KMS-11 (cell line): ENCODE data around the gene BUD13.

ENCODE experiments used
- H2AFZ ChIP-seq: fragments of 200-600 bp; sonication (generic); 2 replicates; pipeline ENCODE4 v1.6.1; 2016; ENCODE audit warnings: antibody characterized with exemption, mixed run types, low read depth
- H3K27ac ChIP-seq: fragments of 200-600 bp; sonication (generic); 2 replicates; pipeline ENCODE4 v1.6.1; 2016; ENCODE audit warnings: mild to moderate bottlenecking, mixed run types
- H3K27me3 ChIP-seq: fragments of 200-600 bp; sonication (generic); 2 replicates; pipeline ENCODE4 v1.6.1; 2017; ENCODE audit warnings: mild to moderate bottlenecking, low read depth, mixed run types, moderate library complexity; ENCODE audit not compliant: insufficient read depth
- H3K36me3 ChIP-seq: fragments of 200-600 bp; sonication (generic); 2 replicates; pipeline ENCODE4 v1.6.1; 2017; ENCODE audit warnings: mild to moderate bottlenecking, mixed run types; ENCODE audit not compliant: insufficient read depth
- H3K4me1 ChIP-seq: fragments of 200-600 bp; sonication (generic); 2 replicates; pipeline ENCODE4 v1.6.1; 2016; ENCODE audit warnings: mild to moderate bottlenecking, low read depth, mixed run types; ENCODE audit not compliant: poor library complexity, severe bottlenecking
- H3K4me2 ChIP-seq: fragments of 200-600 bp; sonication (generic); 2 replicates; pipeline ENCODE4 v1.7.0; 2016; ENCODE audit warnings: mild to moderate bottlenecking, mixed run types
- H3K4me3 ChIP-seq: fragments of 200-600 bp; sonication (generic); IDR thresholded peaks from 2 replicates; pipeline ENCODE4 v1.6.1; 2017; ENCODE audit warnings: low read depth, low read length, mixed read lengths; ENCODE audit not compliant: insufficient read depth
- H3K79me2 ChIP-seq: fragments of 200-600 bp; sonication (generic); 2 replicates; pipeline ENCODE4 v1.6.1; 2016; ENCODE audit warnings: low read depth, mixed run types; ENCODE audit not compliant: insufficient read depth
- H3K9ac ChIP-seq: fragments of 200-600 bp; sonication (generic); 2 replicates; pipeline ENCODE4 v1.6.1; 2016; ENCODE audit warnings: mild to moderate bottlenecking, mixed run types
- H4K20me1 ChIP-seq: fragments of 200-600 bp; sonication (generic); 2 replicates; pipeline ENCODE4 v1.6.1; 2016; ENCODE audit warnings: mild to moderate bottlenecking, mixed run types; ENCODE audit not compliant: insufficient read depth
- TF ChIP-seq, protein P1 (sequence below): fragments of 200-600 bp; sonication (generic); conservative IDR thresholded peaks from 2 replicates; pipeline ENCODE4 v1.6.1; 2017; ENCODE audit warnings: low read depth, mild to moderate bottlenecking, antibody characterized with exemption, low read length, moderate library complexity, mixed read lengths

Gene BUD13

DNA sequence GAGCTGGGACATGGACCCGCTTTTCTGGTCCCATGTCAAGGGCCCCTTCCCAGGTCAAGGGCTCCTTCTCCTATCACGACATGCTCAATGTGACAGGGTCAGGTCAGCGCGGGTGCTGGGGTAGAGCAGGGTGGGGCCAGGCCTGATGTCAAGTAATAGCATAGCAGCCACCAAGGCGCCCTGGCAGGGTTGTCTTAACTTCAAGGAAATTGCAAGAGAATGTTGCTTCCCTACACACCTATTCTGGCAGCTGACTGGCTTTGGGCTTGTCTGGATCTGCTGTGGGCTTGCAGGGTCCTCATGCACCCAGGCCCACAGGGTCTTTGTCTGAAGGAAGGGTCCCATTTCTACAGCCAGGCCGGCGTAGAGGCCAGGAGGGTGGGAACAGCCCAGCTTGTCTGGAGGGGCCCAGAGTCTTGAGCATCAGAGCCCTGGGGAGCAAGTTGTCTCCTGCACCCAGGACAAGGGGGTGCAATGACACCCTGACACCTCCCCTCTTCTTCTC is 71.4 kb downstream of the BUD13 start:
- H3K36me3 ChIP-seq: no peaks in the 10 kb centered on the region
- H3K9ac ChIP-seq: no peak overlapping the region
- H3K4me1 ChIP-seq: no peaks in the 10 kb centered on the region
- no peak overlapping the region for H3K27ac ChIP-seq
- H3K27me3 ChIP-seq: no peaks in the 10 kb centered on the region
- TF ChIP-seq, protein P1, sequence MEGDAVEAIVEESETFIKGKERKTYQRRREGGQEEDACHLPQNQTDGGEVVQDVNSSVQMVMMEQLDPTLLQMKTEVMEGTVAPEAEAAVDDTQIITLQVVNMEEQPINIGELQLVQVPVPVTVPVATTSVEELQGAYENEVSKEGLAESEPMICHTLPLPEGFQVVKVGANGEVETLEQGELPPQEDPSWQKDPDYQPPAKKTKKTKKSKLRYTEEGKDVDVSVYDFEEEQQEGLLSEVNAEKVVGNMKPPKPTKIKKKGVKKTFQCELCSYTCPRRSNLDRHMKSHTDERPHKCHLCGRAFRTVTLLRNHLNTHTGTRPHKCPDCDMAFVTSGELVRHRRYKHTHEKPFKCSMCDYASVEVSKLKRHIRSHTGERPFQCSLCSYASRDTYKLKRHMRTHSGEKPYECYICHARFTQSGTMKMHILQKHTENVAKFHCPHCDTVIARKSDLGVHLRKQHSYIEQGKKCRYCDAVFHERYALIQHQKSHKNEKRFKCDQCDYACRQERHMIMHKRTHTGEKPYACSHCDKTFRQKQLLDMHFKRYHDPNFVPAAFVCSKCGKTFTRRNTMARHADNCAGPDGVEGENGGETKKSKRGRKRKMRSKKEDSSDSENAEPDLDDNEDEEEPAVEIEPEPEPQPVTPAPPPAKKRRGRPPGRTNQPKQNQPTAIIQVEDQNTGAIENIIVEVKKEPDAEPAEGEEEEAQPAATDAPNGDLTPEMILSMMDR: no peak
- no peaks in the 10 kb centered on the region for H3K79me2 ChIP-seq
- H3K4me2 ChIP-seq: no peak overlapping the region
- H3K4me3 ChIP-seq: no peak overlapping the region
- no peak overlapping the region for H2AFZ ChIP-seq
- H4K20me1 ChIP-seq: no peaks in the 10 kb centered on the region

DNA sequence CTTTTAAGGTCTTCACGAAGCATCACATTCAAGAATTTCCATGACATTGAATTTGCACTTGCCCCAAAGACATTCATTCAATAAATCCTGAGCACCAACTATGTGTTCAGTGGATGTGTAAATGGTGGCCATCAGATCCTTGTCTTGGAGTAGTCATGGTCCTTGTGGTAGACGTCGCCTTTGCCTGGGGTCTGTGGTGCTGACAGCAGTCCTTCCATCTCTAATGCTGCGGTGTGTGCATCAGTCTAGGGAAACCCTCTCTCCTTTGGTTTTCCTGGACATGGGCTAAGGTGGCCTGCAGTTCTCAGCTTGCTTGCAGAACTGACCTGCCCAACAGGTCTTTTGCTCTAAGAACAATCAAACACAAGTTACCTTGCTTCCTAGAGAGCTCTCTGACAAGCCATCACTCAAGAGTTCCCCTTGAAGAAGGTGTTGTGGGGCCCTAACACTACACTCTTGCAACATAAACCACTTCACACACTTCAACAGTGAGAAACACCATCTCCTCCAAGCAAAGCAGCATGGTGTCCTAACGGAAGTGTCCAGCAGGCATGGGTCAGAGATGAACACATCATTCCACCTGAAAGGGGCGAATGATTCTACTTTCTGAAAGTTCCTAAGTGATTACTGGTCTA is 72.1 kb downstream of the BUD13 start:
- H3K79me2 ChIP-seq: no peaks in the 10 kb centered on the region
- no peak overlapping the region for H3K27ac ChIP-seq
- TF ChIP-seq, protein P1: no peak
- H2AFZ ChIP-seq: no peak overlapping the region
- no peaks in the 10 kb centered on the region for H3K27me3 ChIP-seq
- H3K4me3 ChIP-seq: no peak overlapping the region
- no peak overlapping the region for H3K4me2 ChIP-seq
- no peak overlapping the region for H3K9ac ChIP-seq
- no peaks in the 10 kb centered on the region for H3K36me3 ChIP-seq
- H3K4me1 ChIP-seq: no peaks in the 10 kb centered on the region
- no peaks in the 10 kb centered on the region for H4K20me1 ChIP-seq
